HUES48 (cell line): ENCODE results near the gene NDC1.

Source experiments
- H3K27ac ChIP-seq: one replicate; pipeline ENCODE4 v1.7.0; 2013; ENCODE audit warnings: low read depth, low read length, inconsistent platforms
- H3K27me3 ChIP-seq: 2 replicates; pipeline ENCODE4 v1.6.1; 2013; ENCODE audit warnings: mild to moderate bottlenecking, low read length; ENCODE audit not compliant: control insufficient read depth, insufficient read depth
- H3K36me3 ChIP-seq: 2 replicates; pipeline ENCODE4 v1.6.1; 2013; ENCODE audit warnings: low read length; ENCODE audit not compliant: control insufficient read depth, insufficient read depth
- H3K4me1 ChIP-seq: 2 replicates; pipeline ENCODE4 v1.6.1; 2013; ENCODE audit warnings: mild to moderate bottlenecking, low read length; ENCODE audit not compliant: control insufficient read depth, insufficient read depth
- H3K4me3 ChIP-seq: 2 replicates; pipeline ENCODE4 v1.5.1; 2013; ENCODE audit warnings: mild to moderate bottlenecking, low read depth, low read length
- H3K9ac ChIP-seq: 2 replicates; pipeline ENCODE4 v1.6.1; 2013; ENCODE audit warnings: mild to moderate bottlenecking, low read depth, low read length, moderate library complexity
- H3K9me3 ChIP-seq: 2 replicates; pipeline ENCODE4 v1.6.1; 2013; ENCODE audit warnings: low read length; ENCODE audit not compliant: control insufficient read depth, insufficient read depth

The NDC1 gene

GRCh38 chr1:53738205-53739108, 99.6 kb downstream of the NDC1 start:
- peaks cover 14% of the 10 kb centered on the region for H3K4me1 ChIP-seq
- H3K27ac ChIP-seq, result no peak overlapping the region
- H3K27me3 ChIP-seq, result peaks cover 69% of the 10 kb centered on the region
- no peaks in the 10 kb centered on the region for H3K36me3 ChIP-seq
- no peaks in the 10 kb centered on the region for H3K9me3 ChIP-seq
- H3K9ac ChIP-seq, result no peak overlapping the region
- H3K4me3 ChIP-seq, result peak overlapping the region; percentile 62

- no peaks in the 10 kb centered on the region for H3K36me3 ChIP-seq
- peak overlapping the region; percentile 62 for H3K4me3 ChIP-seq
- H3K9me3 ChIP-seq, result no peaks in the 10 kb centered on the region
- peaks cover 14% of the 10 kb centered on the region for H3K4me1 ChIP-seq
- no peak overlapping the region for H3K27ac ChIP-seq
- no peak overlapping the region for H3K9ac ChIP-seq
- peaks cover 69% of the 10 kb centered on the region for H3K27me3 ChIP-seq
Measured at GRCh38 chr1:53737648-53738204, 100.4 kb downstream of the NDC1 start.

- Histone ChIP-seq H3K4me1 (peaks cover 14% of the 10 kb centered on the region), H3K9ac (no peak overlapping the region), H3K27ac (no peak overlapping the region), H3K27me3 (peaks cover 66% of the 10 kb centered on the region), H3K9me3 (no peaks in the 10 kb centered on the region), H3K36me3 (no peaks in the 10 kb centered on the region), H3K4me3 (no peak overlapping the region)
Measured at GRCh38 chr1:53736290-53736689, 101.8 kb downstream of the NDC1 start.

DNA sequence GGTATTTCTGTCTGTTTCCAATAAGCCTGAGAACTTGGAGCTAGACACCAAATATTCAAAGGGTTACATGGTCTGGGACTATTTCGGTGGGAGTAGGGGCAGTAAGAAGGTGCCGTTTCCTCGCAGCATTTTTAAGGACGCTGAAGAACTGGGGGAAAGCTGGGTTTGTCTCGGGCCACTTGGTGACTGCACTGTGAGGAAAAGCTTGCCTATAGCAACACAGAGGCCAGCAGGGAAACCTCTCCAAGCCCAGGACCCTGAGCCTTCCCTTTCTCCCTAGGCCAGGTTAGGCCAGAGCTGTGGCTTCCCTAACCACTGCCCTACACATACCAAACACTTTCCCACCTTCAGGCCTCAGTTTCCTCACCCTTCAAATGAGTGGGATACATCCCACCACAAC, 102.4 kb downstream of the NDC1 start:
- Histone ChIP-seq H3K27ac (no peak overlapping the region), H3K9ac (no peak overlapping the region), H3K36me3 (no peaks in the 10 kb centered on the region), H3K9me3 (no peaks in the 10 kb centered on the region), H3K4me1 (peaks cover 14% of the 10 kb centered on the region), H3K4me3 (no peak overlapping the region), H3K27me3 (peaks cover 62% of the 10 kb centered on the region)

- Histone ChIP-seq H3K27me3 (peaks cover 58% of the 10 kb centered on the region), H3K9me3 (no peaks in the 10 kb centered on the region), H3K9ac (no peak overlapping the region), H3K4me1 (peaks cover 14% of the 10 kb centered on the region), H3K27ac (no peak overlapping the region), H3K4me3 (no peak overlapping the region), H3K36me3 (no peaks in the 10 kb centered on the region)
Measured at GRCh38 chr1:53735261-53735660, 102.8 kb downstream of the NDC1 start.

DNA sequence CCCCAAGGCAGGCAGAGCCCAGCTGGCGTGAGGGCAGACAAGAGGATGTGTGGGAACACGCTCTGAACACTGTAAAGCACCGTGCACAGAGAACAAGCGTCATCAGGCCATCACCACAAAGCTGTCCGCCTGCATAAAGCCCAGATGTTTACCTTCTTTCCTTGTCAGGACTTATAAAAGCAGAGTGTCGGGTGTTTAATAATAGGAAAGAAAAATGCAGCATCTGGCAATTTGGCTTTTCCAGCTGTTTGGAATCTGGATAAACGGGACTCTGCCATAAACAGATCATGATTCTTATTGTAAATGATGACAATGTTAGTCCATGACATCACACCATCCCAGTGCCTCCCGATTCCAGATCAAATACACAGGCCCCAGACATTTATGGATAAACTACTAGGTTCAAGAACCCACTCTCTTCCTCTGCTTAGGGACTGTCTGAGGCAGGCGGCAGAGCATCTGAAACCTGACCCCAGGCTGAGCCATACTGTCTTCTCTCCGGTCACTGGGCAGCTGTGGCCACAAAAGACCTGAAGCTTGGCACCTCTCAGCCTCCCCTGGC, 103.4 kb downstream of the NDC1 start:
- Histone ChIP-seq H3K9me3 (no peaks in the 10 kb centered on the region), H3K4me3 (no peak overlapping the region), H3K9ac (no peak overlapping the region), H3K4me1 (peaks cover 11% of the 10 kb centered on the region), H3K27me3 (peaks cover 52% of the 10 kb centered on the region), H3K27ac (no peak overlapping the region), H3K36me3 (no peaks in the 10 kb centered on the region)

DNA sequence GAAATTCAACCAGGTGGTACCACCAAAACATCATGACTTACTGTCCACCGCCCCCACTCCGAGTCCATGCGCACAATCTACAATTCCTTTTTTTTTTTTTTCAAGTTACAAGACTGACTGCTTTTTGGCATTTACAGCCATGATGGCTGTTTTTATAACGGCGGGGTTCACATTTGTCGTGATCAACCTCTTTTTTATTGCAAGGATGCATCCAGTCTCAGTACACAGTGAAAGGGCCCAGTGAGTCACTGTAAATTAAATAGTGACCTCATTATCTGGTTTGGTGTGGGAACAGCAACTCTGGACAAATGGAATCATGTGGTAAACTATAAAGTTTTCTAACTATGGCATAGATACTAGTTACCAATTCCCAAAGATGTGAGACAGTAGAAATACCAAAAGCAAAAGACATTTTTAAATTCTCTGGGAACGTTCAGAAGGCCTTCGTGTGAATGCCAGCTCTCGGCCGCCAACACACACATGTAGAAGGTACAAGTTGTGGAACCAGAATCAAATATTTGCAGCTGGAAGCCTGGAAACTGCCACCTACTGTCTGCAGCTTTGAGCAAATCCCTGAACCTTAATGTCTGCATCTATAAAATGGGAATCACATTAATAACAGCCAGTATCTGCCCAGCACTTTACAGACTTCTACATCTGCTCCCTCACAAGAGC, 104.0 kb downstream of the NDC1 start:
- no peak overlapping the region for H3K9ac ChIP-seq
- H3K27ac ChIP-seq, result no peak overlapping the region
- no peaks in the 10 kb centered on the region for H3K9me3 ChIP-seq
- peaks cover 47% of the 10 kb centered on the region for H3K27me3 ChIP-seq
- H3K4me3 ChIP-seq, result no peak overlapping the region
- H3K4me1 ChIP-seq, result peaks cover 11% of the 10 kb centered on the region; the same call in 1 of the 2 replicates
- H3K36me3 ChIP-seq, result no peaks in the 10 kb centered on the region

DNA sequence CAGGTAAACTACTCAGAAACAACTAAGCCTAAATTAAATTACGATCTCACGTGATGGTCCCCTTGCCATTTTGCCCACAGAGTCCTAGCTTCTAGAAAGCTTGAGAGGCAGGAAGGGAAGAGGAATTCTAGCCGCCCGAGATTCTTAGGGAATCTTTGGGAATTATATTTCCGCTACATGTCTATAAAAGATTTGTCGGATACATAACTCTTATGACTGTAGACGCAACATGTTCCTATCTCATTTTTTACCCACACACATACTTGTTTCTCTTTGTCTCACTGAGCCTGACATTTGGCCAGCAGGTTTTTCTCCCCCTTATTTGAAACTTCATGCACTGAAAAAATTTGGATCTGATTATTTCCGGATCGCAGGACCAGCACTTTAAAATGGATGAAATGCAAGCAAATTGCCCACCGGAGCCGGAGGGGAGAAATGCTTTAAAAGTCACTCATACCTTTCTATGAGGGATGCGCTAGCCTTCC, 104.6 kb downstream of the NDC1 start:
- Histone ChIP-seq H3K9ac (no peak overlapping the region), H3K27me3 (peaks cover 42% of the 10 kb centered on the region), H3K9me3 (no peaks in the 10 kb centered on the region), H3K4me3 (no peak overlapping the region), H3K27ac (no peak overlapping the region), H3K36me3 (no peaks in the 10 kb centered on the region), H3K4me1 (peaks cover 11% of the 10 kb centered on the region; the same call in 1 of the 2 replicates)

- no peaks in the 10 kb centered on the region for H3K9me3 ChIP-seq
- no peaks in the 10 kb centered on the region for H3K36me3 ChIP-seq
- H3K27me3 ChIP-seq, result peaks cover 36% of the 10 kb centered on the region
- no peak overlapping the region for H3K9ac ChIP-seq
- H3K27ac ChIP-seq, result no peak overlapping the region
- no peak overlapping the region for H3K4me3 ChIP-seq
- peaks cover 11% of the 10 kb centered on the region; the same call in 1 of the 2 replicates for H3K4me1 ChIP-seq
Measured at GRCh38 chr1:53732912-53733317, 105.2 kb downstream of the NDC1 start.

GRCh38 chr1:53732409-53732808, 105.7 kb downstream of the NDC1 start:
- H3K36me3 ChIP-seq, result no peaks in the 10 kb centered on the region
- peaks cover 31% of the 10 kb centered on the region for H3K27me3 ChIP-seq
- H3K9ac ChIP-seq, result no peak overlapping the region
- H3K4me3 ChIP-seq, result no peak overlapping the region
- no peak overlapping the region for H3K27ac ChIP-seq
- peaks cover 11% of the 10 kb centered on the region; the same call in 1 of the 2 replicates for H3K4me1 ChIP-seq
- H3K9me3 ChIP-seq, result no peaks in the 10 kb centered on the region
